WTC11 (cell line): ENCODE results near the gene GNS. TPM values are rescaled to one million over a fixed set of nuclear protein-coding genes. Genes with fewer than 3 reads are reported as not detected.

ENCODE experiments used
- ATAC-seq: fragments of 200-7000 bp; cut with Tn5 transposase; 2 replicates; pipeline ENCODE4 v1.10.0; 2021; ENCODE audit warnings: mild to moderate bottlenecking, moderate library complexity
- CTCF ChIA-PET: fragments of 300-600 bp; sonication (Branson Sonifier 250); formaldehyde crosslinking; loops from one replicate; lab custom pipeline; 2021; ENCODE audit warnings: antibody characterized with exemption; lab: Charles Lee
- POLR2A ChIA-PET: fragments of 350-600 bp; sonication (Branson Sonifier 250); formaldehyde crosslinking; loops from one replicate; lab custom pipeline; 2021; ENCODE audit warnings: antibody characterized with exemption; lab: Charles Lee
- DNase-seq: peaks from one replicate; pipeline ENCODE4 v3.0.0; 2021; ENCODE audit warnings: low spot score
- H3K27ac Mint-ChIP-seq: 2 replicates; pipeline ENCODE4 v1.8.0; 2021; ENCODE audit warnings: mixed read lengths
- H3K27me3 Mint-ChIP-seq: 2 replicates; pipeline ENCODE4 v1.8.0; 2021; ENCODE audit warnings: low read depth, mild to moderate bottlenecking, moderate library complexity, mixed read lengths
- H3K36me3 Mint-ChIP-seq: 2 replicates; pipeline ENCODE4 v1.8.0; 2021; ENCODE audit warnings: mixed read lengths
- H3K4me1 Mint-ChIP-seq: 2 replicates; pipeline ENCODE4 v1.8.0; 2022; ENCODE audit warnings: mixed read lengths
- H3K4me3 Mint-ChIP-seq: 2 replicates; pipeline ENCODE4 v1.8.0; 2021; ENCODE audit warnings: mild to moderate bottlenecking, moderate library complexity, mixed read lengths
- H3K9me3 Mint-ChIP-seq: 2 replicates; pipeline ENCODE4 v1.8.0; 2021; ENCODE audit warnings: mixed read lengths
- ATF1 ChIP-seq: sonication (generic); formaldehyde crosslinking; IDR thresholded peaks from 2 replicates; pipeline ENCODE4 v1.8.1; 2023; ENCODE audit warnings: mild to moderate bottlenecking, moderate library complexity, missing genetic modification reagents
- ATF6 ChIP-seq: sonication (generic); formaldehyde crosslinking; IDR thresholded peaks from 2 replicates; pipeline ENCODE4 v1.8.1; 2023; ENCODE audit warnings: mild to moderate bottlenecking, missing genetic modification reagents
- CBFB ChIP-seq: sonication (generic); formaldehyde crosslinking; IDR thresholded peaks from 2 replicates; pipeline ENCODE4 v1.8.1; 2022; ENCODE audit warnings: mild to moderate bottlenecking, low read depth, missing genetic modification reagents
- E2F4 ChIP-seq: sonication (generic); formaldehyde crosslinking; IDR thresholded peaks from 2 replicates; pipeline ENCODE4 v1.8.1; 2022; ENCODE audit warnings: low read depth, mild to moderate bottlenecking, moderate library complexity, missing genetic modification reagents, borderline replicate concordance
- FOXP1 ChIP-seq: sonication (generic); formaldehyde crosslinking; IDR thresholded peaks from 2 replicates; pipeline ENCODE4 v1.8.0; 2022; ENCODE audit warnings: missing genetic modification reagents, mild to moderate bottlenecking, moderate library complexity, borderline replicate concordance
- GABPB1 ChIP-seq: sonication (generic); formaldehyde crosslinking; IDR thresholded peaks from 2 replicates; pipeline ENCODE4 v1.8.1; 2023; ENCODE audit warnings: mild to moderate bottlenecking, missing genetic modification reagents
- HMGA2 ChIP-seq: fragments of 250-450 bp; sonication (Bioruptor Pico); IDR thresholded peaks from 2 replicates; pipeline ENCODE4 v1.4.0; 2021; ENCODE audit warnings: mild to moderate bottlenecking, moderate library complexity
- JAZF1 ChIP-seq: fragments of 250-450 bp; sonication (Bioruptor Pico); IDR thresholded peaks from 2 replicates; pipeline ENCODE4 v1.9.0; 2021; ENCODE audit warnings: moderate library complexity, mild to moderate bottlenecking, inconsistent platforms
- JUN ChIP-seq: sonication (generic); formaldehyde crosslinking; IDR thresholded peaks from 2 replicates; pipeline ENCODE4 v1.8.0; 2023; ENCODE audit warnings: mild to moderate bottlenecking, missing genetic modification reagents
- MAX ChIP-seq: sonication (generic); formaldehyde crosslinking; IDR thresholded peaks from 2 replicates; pipeline ENCODE4 v1.8.0; 2022; ENCODE audit warnings: mild to moderate bottlenecking, missing genetic modification reagents
- NFE2L1 ChIP-seq: sonication (generic); formaldehyde crosslinking; IDR thresholded peaks from 2 replicates; pipeline ENCODE4 v1.8.1; 2023; ENCODE audit warnings: missing genetic modification reagents
- NR2C2 ChIP-seq: sonication (generic); formaldehyde crosslinking; IDR thresholded peaks from 2 replicates; pipeline ENCODE4 v1.8.0; 2022; ENCODE audit warnings: mild to moderate bottlenecking, missing genetic modification reagents
- PRRX2 ChIP-seq: fragments of 250-450 bp; sonication (Bioruptor Pico); IDR thresholded peaks from 2 replicates; pipeline ENCODE4 v1.8.0; 2021; ENCODE audit warnings: mild to moderate bottlenecking
- RORB ChIP-seq: fragments of 250-450 bp; sonication (Bioruptor Pico); IDR thresholded peaks from 2 replicates; pipeline ENCODE4 v1.9.0; 2021; ENCODE audit warnings: mild to moderate bottlenecking
- SP1 ChIP-seq: sonication (generic); formaldehyde crosslinking; conservative IDR thresholded peaks from 2 replicates; pipeline ENCODE4 v1.8.1; 2022; ENCODE audit warnings: missing genetic modification reagents
- TEAD4 ChIP-seq: sonication (generic); formaldehyde crosslinking; IDR thresholded peaks from 2 replicates; pipeline ENCODE4 v1.8.0; 2022; ENCODE audit warnings: mild to moderate bottlenecking, missing genetic modification reagents
- TP53 ChIP-seq: sonication (generic); formaldehyde crosslinking; IDR thresholded peaks from 2 replicates; pipeline ENCODE4 v1.8.1; 2023; ENCODE audit warnings: mild to moderate bottlenecking, missing genetic modification reagents
- USF2 ChIP-seq: sonication (generic); formaldehyde crosslinking; IDR thresholded peaks from 2 replicates; pipeline ENCODE4 v1.8.1; 2023; ENCODE audit warnings: mild to moderate bottlenecking, missing genetic modification reagents, moderate library complexity
- ZBTB21 ChIP-seq: sonication (generic); formaldehyde crosslinking; IDR thresholded peaks from 2 replicates; pipeline ENCODE4 v1.8.1; 2023; ENCODE audit warnings: mild to moderate bottlenecking, missing genetic modification reagents, borderline replicate concordance
- ZNF121 ChIP-seq: sonication (generic); formaldehyde crosslinking; IDR thresholded peaks from 2 replicates; pipeline ENCODE4 v1.8.0; 2023; ENCODE audit warnings: missing genetic modification reagents
- ZNF263 ChIP-seq: sonication (generic); formaldehyde crosslinking; IDR thresholded peaks from 2 replicates; pipeline ENCODE4 v1.8.1; 2022; ENCODE audit warnings: low read depth, mild to moderate bottlenecking, moderate library complexity, missing genetic modification reagents
- total RNA-seq: library from RNA; stranded (reverse); gene quantifications from 3 replicates; pipeline ENCODE4 v1.2.3, GENCODE V29; 2021
- TF ChIP-seq, protein P1 (sequence below): sonication (generic); formaldehyde crosslinking; IDR thresholded peaks from 2 replicates; pipeline ENCODE4 v1.8.0; 2023; ENCODE audit warnings: mild to moderate bottlenecking, missing genetic modification reagents
- TF ChIP-seq, protein P2 (sequence below): fragments of 200-600 bp; IDR thresholded peaks from 2 replicates; pipeline ENCODE4 v1.8.0; 2022; ENCODE audit warnings: antibody characterized with exemption

GNS gene
- total RNA-seq, 1 experiment from 2014 or later, result 24.7 TPM

GRCh38 chr12:64797156-64797555 is 38.0 kb upstream of the GNS start (continued):
- TF ChIP-seq, protein P1, sequence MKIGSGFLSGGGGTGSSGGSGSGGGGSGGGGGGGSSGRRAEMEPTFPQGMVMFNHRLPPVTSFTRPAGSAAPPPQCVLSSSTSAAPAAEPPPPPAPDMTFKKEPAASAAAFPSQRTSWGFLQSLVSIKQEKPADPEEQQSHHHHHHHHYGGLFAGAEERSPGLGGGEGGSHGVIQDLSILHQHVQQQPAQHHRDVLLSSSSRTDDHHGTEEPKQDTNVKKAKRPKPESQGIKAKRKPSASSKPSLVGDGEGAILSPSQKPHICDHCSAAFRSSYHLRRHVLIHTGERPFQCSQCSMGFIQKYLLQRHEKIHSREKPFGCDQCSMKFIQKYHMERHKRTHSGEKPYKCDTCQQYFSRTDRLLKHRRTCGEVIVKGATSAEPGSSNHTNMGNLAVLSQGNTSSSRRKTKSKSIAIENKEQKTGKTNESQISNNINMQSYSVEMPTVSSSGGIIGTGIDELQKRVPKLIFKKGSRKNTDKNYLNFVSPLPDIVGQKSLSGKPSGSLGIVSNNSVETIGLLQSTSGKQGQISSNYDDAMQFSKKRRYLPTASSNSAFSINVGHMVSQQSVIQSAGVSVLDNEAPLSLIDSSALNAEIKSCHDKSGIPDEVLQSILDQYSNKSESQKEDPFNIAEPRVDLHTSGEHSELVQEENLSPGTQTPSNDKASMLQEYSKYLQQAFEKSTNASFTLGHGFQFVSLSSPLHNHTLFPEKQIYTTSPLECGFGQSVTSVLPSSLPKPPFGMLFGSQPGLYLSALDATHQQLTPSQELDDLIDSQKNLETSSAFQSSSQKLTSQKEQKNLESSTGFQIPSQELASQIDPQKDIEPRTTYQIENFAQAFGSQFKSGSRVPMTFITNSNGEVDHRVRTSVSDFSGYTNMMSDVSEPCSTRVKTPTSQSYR (CRISPR knock-in tag), result no peak
- TF ChIP-seq JAZF1 (CRISPR knock-in tag), result no peak
- no peak for TF ChIP-seq PRRX2 (CRISPR knock-in tag)
- no peak for TF ChIP-seq GABPB1
- no peak for TF ChIP-seq ZBTB21 (CRISPR knock-in tag)
- TF ChIP-seq USF2 (CRISPR knock-in tag), result no peak
- no peak for TF ChIP-seq MAX (CRISPR knock-in tag)
- TF ChIP-seq CBFB (CRISPR knock-in tag), result no peak
- no peak for TF ChIP-seq ATF6 (CRISPR knock-in tag)

GRCh38 chr12:64796205-64796845 is 37.1 kb upstream of the GNS start:
- DNase-seq (peak; percentile 44), ATAC-seq (peak; percentile 79)
- ChIA-PET CTCF (interaction anchor here (0.5 to 3.4 kb wide), 46 partner anchors 9 to 698 kb away, joined by 3 to 40 read pairs (median 4); partner anchors contain the start of genes GNS, KICS2, TBC1D30 and WIF1), POLR2A (no interaction called here)
- peaks cover 4% of the 10 kb centered on the region; the same call in 1 of the 2 replicates for H3K27me3 Mint-ChIP-seq
- H3K36me3 Mint-ChIP-seq, result no peaks in the 10 kb centered on the region
- peaks cover 9% of the 10 kb centered on the region; the same call in 1 of the 2 replicates for H3K4me1 Mint-ChIP-seq
- no peaks in the 10 kb centered on the region for H3K9me3 Mint-ChIP-seq
- TF ChIP-seq JUN (CRISPR knock-in tag) (no peak), TP53 (CRISPR knock-in tag) (no peak), SP1 (no peak)
- TF ChIP-seq, protein P2, sequence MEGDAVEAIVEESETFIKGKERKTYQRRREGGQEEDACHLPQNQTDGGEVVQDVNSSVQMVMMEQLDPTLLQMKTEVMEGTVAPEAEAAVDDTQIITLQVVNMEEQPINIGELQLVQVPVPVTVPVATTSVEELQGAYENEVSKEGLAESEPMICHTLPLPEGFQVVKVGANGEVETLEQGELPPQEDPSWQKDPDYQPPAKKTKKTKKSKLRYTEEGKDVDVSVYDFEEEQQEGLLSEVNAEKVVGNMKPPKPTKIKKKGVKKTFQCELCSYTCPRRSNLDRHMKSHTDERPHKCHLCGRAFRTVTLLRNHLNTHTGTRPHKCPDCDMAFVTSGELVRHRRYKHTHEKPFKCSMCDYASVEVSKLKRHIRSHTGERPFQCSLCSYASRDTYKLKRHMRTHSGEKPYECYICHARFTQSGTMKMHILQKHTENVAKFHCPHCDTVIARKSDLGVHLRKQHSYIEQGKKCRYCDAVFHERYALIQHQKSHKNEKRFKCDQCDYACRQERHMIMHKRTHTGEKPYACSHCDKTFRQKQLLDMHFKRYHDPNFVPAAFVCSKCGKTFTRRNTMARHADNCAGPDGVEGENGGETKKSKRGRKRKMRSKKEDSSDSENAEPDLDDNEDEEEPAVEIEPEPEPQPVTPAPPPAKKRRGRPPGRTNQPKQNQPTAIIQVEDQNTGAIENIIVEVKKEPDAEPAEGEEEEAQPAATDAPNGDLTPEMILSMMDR, result peak; percentile 50; the same call in 1 of the 2 replicates
- H3K27ac Mint-ChIP-seq, result no peak overlapping the region
- H3K4me3 Mint-ChIP-seq, result no peak overlapping the region

DNA sequence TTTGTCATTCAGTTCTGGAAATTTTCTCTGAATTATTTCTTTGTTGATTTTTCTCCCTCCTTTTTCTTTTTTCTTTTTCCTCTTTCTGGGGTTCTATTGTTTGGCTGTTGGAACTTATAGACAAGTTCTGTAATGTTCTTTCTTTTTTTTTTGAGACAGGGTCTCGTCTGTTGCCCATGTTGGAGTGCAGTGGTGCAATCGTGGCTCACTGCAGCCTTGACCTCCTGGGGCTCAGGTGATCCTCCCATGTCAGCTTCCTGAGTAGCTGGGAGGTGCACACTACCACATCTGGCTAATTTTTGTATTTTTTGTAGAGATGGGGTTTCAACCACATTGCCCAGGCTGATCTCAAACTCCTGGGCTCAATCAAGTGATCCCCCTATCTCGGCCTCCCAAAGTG is 35.1 kb upstream of the GNS start:
- H3K27me3 Mint-ChIP-seq, result no peaks in the 10 kb centered on the region
- no peak for ATAC-seq
- POLR2A ChIA-PET, result no interaction called here
- DNase-seq, result no peak
- H3K27ac Mint-ChIP-seq, result no peak overlapping the region
- CTCF ChIA-PET, result interaction anchor here (0.6 to 3.4 kb wide), 3 partner anchors 8 to 327 kb away, joined by 3 to 40 read pairs (median 6); partner anchors contain the start of gene WIF1
- no peak overlapping the region for H3K4me3 Mint-ChIP-seq
- H3K4me1 Mint-ChIP-seq, result peaks cover 9% of the 10 kb centered on the region; the same call in 1 of the 2 replicates
- H3K9me3 Mint-ChIP-seq, result no peaks in the 10 kb centered on the region
- no peaks in the 10 kb centered on the region for H3K36me3 Mint-ChIP-seq
- no peak for TF ChIP-seq FOXP1 (CRISPR knock-in tag)
- TF ChIP-seq ATF1, result no peak
- TF ChIP-seq E2F4 (CRISPR knock-in tag), result no peak
- no peak for TF ChIP-seq RORB
- no peak for TF ChIP-seq ATF6 (CRISPR knock-in tag)
- no peak for TF ChIP-seq ZNF263 (CRISPR knock-in tag)
- TF ChIP-seq ZNF121, result no peak
- TF ChIP-seq TEAD4 (CRISPR knock-in tag), result no peak
- TF ChIP-seq JAZF1 (CRISPR knock-in tag), result no peak
- no peak for TF ChIP-seq NR2C2 (CRISPR knock-in tag)
- no peak for TF ChIP-seq NFE2L1
- no peak for TF ChIP-seq HMGA2 (CRISPR knock-in tag)
- no peak for TF ChIP-seq PRRX2 (CRISPR knock-in tag)
